ENCODE measurements around the gene NEAT1.
A peak's percentile ranks its signal among the peaks of the same experiment; 100 is the strongest.

NEAT1 gene

DNA sequence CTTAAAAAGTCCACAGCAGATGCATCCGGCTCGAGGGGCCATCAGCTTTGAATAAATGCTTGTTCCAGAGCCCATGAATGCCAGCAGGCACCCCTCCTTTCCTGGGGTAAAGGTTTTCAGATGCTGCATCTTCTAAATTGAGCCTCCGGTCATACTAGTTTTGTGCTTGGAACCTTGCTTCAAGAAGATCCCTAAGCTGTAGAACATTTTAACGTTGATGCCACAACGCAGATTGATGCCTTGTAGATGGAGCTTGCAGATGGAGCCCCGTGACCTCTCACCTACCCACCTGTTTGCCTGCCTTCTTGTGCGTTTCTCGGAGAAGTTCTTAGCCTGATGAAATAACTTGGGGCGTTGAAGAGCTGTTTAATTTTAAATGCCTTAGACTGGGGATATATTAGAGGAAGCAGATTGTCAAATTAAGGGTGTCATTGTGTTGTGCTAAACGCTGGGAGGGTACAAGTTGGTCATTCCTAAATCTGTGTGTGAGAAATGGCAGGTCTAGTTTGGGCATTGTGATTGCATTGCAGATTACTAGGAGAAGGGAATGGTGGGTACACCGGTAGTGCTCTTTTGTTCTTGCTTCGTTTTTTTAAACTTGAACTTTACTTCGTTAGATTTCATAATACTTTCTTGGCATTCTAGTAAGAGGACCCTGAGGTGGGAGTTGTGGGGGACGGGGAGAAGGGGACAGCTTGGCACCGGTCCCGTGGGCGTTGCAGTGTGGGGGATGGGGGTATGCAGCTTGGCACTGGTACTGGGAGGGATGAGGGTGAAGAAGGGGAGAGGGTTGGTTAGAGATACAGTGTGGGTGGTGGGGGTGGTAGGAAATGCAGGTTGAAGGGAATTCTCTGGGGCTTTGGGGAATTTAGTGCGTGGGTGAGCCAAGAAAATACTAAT is 1.9 kb downstream of the NEAT1 start:
- peak; percentile 36 for DNase-seq

- DNase-seq, result no peak
These were observed 2.7 kb downstream of the NEAT1 start for GRCh38 chr11:65425105-65425970.

DNA sequence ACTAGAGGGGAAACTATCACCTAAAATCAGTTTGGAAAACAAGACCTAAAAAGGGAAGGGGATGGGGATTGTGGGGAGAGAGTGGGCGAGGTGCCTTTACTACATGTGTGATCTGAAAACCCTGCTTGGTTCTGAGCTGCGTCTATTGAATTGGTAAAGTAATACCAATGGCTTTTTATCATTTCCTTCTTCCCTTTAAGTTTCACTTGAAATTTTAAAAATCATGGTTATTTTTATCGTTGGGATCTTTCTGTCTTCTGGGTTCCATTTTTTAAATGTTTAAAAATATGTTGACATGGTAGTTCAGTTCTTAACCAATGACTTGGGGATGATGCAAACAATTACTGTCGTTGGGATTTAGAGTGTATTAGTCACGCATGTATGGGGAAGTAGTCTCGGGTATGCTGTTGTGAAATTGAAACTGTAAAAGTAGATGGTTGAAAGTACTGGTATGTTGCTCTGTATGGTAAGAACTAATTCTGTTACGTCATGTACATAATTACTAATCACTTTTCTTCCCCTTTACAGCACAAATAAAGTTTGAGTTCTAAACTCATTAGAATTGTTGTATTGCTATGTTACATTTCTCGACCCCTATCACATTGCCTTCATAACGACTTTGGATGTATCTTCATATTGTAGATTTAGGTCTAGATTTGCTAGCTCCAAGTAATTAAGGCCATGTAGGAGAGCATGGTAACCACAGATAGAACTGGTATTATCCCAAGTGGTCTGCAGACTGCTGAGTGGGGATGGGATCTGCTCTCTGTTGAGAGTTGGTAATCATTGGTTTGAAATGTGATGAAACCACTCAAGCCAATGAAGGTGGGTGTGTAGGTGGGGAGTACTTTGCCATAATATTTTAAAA is 3.6 kb downstream of the NEAT1 start:
- no peak for DNase-seq

DNA sequence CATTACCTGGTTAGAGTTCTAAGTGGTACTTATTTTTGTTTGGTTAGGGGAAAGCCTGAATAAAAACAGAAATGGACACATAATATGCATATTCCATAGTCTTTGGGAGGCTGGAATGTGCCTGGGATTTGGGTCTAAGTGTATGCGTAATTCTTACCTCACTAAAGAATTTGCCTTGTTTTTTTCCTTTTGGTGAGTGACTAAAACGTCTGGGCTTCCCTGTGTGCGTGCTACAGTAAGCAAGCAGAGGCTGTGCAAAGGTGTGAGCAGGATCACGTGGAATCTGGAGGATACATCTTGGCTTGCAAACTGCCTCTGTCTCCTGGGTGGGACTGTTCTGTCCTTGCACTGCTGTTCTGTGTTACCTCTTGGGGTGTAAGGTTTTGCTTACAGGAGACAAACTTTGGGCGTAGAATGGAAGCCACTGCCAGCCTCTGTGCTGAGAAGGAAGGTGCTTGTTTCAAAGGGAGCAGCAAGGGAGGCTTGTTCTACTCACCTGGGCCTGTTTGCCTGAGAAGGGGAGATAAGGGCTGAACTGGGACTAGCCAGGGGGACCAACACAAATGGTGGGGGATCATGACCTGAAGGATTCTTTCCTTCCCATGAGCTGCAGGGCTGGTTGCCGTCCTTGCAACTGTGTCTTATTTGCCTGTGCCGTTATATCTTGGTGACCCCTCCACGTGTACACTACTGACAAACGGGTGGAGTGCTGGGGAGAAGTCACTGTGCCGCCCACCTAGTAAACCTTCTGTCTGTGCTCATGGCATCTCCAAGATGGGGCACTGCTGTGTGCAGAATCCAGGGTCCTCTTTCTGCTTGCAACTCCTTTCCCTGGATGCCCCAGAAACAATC is 4.5 kb downstream of the NEAT1 start:
- peak; percentile 41 for DNase-seq

GRCh38 chr11:65427691-65428577 is 5.3 kb downstream of the NEAT1 start:
- DNase-seq, result no peak

DNA sequence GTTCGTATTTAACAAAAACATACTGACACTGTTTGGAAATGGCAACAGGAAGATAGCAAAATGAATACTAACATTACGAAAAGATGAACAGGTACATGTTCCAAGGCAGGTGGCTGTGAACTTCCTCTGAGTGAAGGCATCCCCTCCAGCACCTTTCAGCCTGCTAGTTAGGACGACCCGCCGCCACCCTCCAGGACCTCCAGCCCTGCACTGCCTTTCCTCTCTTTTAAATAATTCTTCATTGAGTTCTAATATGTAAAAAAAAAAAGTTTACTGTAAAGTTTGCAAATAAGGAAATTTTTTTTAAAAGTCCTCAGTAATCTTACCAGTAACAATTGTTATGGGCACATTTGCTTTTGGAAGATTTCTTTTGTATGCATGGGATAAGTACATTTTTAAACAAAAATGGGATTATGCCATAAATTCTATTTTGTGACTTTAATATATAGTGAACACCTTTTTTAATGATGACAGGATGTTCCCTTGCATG is 6.0 kb downstream of the NEAT1 start:
- DNase-seq, result peak; percentile 14

DNA sequence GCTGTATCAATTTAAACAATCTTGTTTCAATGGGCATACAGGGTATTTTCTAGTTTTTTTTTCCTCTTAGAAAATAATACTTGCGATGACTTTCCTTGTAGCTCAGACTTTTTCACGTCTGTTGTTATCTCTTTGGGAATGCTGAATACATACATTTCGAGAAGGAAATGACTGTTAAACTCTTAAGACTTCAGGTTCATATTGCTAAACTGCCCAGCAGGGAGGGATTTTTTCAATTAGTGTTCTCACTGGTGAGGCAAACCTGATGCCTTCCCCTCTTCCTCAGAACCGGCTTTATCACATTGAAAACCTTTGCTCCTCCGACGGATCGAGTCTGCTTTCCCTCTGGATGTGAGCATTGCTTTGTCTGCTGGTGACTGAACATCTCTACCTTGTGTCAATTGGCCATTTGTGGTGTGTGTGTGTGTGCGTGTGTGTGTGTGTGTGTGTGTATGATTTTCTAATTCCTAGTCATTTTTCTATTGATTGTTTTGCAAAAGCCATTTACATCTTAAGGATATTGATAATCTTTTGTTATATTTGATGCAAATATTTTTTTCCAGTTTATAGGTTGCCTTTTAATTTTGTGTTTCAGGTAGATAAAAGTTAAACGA is 6.6 kb downstream of the NEAT1 start:
- peak; percentile 36 for DNase-seq

- DNase-seq, result peak; percentile 85
These were observed 7.3 kb downstream of the NEAT1 start for GRCh38 chr11:65429724-65430405.

DNA sequence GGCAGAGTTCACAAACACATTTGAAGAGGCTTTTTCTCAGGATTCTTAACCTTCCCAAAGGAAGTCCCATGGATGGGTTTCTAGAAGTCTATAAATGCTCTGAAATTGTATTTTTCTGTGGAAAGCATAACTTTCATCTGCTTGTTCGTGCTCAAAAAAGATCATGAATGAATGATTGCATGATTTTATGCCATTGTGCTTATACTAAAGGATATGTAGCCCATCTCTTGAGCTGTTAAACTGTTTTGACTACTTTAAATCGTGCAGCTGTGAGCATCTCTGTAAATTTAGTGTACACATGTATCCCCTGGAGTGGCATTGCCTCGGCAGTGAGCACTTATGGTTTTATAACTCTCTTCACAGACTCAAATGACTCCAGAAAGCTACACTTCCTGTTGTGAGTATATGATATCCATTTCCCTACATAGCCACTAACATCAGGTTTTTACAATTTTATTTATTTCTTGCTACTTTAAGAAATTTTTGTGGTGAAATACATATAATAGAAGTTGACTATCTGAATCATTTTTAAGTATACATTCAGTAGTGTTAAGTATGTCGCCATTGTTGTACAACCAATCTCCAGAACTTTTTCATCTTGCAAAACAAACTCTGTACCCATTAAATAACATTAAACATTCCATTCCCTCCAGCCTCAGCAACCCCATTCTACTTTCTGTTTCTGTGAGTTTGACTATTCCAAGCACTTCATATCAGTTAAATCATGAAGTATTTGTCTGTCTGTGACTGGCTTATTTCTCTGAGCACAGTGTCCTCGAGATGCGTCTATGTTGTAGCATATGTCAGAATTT is 8.0 kb downstream of the NEAT1 start:
- DNase-seq, result peak; percentile 24

- DNase-seq, result peak; percentile 8
These were observed 9.0 kb downstream of the NEAT1 start for GRCh38 chr11:65431451-65432099.

- DNase-seq, result no peak
These were observed 9.6 kb downstream of the NEAT1 start for GRCh38 chr11:65432100-65432650.

- no peak for DNase-seq
These were observed 10.3 kb downstream of the NEAT1 start for GRCh38 chr11:65432686-65433582.

GRCh38 chr11:65433657-65434056 is 11.1 kb downstream of the NEAT1 start:
- no peak for DNase-seq

GRCh38 chr11:65434057-65434666 is 11.6 kb downstream of the NEAT1 start:
- DNase-seq, result no peak

DNA sequence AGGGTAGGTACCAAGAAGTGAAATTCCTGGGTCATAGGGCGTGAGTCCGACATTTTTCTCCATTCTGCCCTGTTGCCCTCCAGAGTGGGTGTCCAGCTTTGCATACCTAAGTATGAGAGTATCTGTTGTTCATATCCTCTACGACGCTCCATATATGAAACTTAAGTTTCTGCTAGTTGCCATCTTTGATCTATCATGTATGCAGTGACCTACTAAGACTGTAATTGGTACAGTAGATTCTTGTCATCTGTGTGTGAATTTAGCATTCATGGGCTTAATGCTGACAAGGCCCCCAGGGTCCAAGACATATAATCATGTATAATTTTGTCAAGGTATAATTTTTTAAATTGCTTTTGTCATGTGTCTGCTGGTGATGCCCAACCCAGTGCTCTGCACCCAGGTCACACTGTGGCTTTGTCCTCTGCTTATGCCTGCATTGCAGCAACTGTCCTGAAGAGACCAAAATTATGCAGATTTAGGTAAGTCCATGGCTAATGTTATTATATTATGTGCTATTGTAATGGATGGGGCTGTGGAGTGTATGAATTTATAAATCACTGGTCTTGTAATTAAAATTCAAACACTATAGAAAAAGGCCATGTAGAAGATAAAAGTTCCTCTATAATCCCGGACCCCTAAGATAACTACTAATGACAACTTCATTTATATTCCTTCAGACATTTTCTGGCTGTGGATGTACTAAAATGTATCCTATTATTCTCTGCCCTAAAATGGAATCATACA is 12.2 kb downstream of the NEAT1 start:
- no peak for DNase-seq

Data from left hindlimb (tissue), 1 donor.